GM19452 (cell line): Measurements from ENCODE around the gene CACNA1I.

Source experiments
- ATAC-seq: cut with Tn5 transposase; IDR thresholded peaks from one replicate; pipeline ENCODE4 v1.9.1; 2021; ENCODE audit not compliant: unreplicated experiment

CACNA1I gene

DNA sequence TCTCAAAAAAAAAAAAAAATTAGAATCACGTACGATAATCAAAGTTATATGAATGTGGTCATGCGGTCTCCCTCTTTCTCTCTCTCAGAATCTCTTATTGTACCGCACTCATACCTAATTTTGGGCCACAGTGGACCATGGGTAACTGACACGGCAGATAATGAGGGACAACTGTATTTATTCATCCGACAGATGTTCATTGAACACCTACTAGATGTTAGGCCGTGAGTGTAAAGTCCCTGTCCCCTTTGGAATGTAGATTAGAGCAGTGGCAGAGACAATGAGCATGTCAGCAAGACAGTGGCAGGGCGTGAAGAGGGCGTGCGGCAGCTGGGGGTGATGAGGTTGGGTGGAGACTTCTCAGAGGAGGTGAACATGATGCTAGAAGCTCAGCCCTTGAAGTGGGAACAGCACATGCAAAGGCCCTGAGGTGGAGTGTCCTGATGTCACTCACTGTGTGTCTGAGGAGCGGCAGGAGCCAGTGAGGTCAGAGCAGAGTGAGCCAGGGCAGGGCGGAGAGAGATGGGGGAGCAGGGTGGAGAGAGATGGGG is 25.1 kb downstream of the CACNA1I start:
- no peak for ATAC-seq

DNA sequence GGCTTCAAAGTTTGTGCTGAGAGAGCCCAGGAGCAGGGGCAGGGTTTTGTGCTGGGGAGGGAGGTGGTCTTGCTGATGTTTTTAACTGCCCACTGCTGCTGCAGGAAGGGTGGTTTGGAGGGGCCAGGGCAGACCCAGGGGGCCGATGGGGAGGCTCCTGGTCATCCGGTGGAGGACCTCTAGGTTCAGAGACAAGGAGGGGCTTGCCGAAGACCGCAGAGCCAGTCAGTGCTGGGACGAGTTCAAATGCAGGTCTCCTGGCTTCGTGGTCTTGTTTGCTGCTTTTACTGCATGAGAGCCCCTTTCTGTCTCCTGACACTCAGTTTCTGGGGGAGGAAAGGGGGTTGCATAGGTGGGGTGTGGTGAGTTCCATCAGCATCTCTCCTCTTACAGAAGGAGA is 26.0 kb downstream of the CACNA1I start:
- ATAC-seq = no peak

DNA sequence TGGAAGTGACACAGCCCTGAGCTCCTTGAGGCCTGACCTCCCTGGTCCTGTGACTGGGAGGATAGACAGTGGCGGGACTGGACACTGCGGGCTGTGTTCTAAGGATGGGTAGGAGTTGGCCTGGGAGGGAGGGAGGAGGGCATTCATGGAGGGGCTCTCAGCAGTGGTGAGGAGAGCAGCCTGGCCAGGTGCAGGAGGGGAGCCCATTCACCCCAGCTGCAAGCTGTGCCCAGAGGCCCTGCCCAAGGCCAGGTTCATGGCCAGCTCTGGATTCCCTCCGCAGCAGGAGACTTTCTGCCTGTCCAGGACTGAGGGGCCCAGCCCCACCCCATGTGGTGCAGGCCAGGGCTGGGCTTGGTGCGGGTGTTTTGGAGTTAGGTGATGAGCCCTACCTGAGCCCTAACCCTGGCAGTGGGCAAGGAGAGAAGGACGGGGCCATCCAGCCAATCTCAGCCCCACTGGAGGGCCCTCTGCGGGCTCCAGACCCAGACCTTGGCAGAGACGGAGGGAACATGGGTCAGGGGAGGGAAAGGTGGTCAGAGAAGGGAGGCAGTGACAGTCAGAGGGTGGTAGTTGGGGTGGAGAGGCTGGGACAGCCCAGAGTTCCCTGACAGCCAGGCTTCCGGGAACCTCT is 26.8 kb downstream of the CACNA1I start:
- no peak for ATAC-seq

DNA sequence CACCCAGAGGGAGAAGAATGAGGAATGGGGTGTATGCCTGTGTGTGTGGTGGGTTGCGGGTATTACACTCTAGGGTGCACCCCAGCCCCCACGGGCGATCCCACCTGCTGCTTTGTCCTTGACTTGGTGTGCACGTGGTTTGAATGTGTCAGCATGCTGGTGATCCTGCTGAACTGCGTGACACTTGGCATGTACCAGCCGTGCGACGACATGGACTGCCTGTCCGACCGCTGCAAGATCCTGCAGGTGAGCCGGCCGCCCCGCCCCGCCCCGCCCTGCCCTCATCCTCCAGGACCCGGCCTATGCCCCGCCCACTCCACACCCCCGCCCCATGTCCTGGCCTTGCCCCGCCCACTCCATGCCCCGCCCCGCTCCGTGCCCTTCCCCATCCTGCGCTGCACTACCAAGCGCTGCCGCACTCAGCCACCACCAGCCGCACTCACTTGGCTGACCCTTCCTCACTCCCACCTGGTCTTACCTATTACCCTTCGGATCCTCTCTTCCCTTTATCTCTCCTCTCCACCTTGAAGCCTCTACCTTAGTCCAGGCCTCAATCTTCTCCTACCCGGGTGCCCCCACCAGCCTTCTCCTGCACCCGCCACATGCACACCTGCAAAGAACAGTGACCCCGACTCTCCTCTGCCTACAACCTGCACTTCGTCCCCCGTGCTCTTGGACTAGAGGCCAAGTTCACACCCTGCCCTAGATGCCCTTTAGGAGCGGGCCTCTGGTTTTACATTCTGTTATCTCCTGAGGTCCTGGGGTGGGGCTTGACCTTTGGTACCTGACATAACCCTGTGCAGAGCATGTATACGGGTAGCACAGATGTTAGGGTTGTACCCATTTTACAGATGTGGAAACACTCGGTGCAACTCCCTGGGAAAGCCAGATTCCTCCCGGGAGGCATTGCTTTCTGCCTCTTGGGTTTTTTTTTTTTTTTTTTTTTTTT is 27.7 kb downstream of the CACNA1I start:
- no peak for ATAC-seq

DNA sequence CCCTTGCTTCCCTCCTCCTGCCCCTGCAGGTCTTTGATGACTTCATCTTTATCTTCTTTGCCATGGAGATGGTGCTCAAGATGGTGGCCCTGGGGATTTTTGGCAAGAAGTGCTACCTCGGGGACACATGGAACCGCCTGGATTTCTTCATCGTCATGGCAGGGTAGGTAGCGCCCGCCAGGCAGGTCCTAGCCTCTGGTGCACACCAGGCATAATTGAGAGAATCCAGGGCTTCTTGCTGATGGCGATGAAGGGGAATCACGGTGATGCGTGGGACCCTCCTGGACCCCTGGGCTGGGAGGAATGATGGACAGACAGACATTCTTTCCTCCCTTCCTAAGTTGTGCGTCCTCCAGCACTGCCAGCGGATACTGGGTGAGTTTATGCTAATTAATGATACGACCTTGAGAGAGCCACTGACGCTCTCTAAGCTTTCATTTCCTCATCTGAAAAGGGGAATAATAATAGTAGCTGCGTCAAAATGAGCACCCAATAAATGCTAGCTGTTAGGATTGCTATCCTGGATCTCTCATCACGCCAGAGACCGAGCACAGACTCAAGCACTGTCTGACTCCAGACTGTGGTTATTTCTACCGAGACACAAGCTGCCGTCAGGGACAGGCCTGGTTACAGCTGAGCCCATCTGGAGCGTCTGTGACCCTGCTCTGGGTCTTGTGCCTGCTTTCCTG is 30.1 kb downstream of the CACNA1I start:
- no peak for ATAC-seq

DNA sequence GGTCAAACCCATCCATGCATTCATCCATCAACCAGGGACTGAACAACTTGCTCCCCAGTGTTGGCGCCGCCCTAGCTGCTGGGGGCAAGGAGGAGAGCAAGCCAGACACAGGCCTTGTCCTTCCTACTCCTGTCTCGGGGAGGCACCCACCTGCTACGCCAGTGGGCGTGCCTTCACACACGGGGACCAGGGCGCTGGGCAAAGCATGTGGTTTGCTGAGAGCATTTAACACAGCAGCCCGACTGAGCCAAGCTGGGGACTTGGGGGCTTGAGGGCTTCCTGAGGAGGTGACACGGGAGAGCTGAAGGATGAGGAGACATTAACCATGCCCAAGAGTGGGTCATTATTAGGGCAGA is 30.6 kb downstream of the CACNA1I start:
- no peak for ATAC-seq

DNA sequence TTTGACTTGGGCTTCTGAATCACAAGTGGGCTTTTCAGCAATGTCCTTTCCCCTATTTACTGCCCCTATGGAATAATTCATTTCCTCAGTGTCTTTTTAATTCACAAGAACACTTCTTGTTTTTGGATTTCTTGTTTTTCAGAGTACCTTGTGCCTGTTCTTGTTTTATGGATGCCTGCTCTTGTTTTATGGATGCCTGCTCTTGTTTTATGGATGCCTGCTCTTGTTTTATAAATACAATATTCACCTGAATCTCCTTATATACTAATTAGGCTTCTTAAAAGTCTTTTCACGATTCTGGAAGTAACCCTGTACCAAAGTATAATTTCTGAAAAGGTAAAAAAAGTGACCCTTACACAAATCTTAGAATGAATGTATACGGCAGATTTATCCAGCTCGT is 32.8 kb downstream of the CACNA1I start:
- ATAC-seq = no peak

DNA sequence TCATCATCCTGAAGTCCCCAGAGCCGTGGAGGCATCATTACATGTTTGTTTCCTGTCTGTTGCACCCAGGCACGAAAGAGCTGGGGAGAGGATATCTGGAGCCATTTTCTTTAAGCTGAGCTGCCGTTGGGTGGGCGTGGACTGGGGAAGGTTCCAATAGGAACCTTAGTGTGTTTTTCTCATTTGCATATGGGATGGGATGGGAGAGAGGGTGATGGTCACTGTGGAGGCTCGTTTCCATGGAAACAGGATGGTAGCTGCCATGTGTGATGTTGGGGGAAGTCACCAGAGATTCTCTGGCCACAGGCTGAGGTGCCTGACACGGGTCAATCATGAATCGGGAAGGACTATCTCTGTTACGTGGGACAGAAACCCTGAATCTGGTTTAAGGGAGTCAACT is 39.7 kb downstream of the CACNA1I start:
- ATAC-seq = no peak

DNA sequence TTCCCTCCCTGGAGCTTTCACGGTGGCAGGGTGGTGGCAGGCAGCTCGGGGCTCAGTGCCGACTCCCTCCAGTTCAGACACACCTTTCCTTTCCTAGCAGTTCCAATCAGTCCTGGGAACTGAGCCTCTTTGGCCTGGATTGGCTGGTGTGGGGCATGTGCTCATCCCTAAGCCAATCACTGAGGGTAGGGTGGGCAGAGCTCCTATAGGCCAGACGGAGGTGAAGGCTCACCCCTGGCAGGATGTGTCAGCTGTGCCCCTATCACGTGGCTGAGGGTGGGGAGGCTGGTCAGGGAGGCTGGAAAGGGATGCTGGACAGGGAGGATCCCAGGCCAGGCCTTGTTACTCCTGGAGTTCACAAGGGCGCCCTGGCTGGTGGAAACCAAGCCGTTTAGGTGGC is 40.2 kb downstream of the CACNA1I start:
- ATAC-seq = no peak

DNA sequence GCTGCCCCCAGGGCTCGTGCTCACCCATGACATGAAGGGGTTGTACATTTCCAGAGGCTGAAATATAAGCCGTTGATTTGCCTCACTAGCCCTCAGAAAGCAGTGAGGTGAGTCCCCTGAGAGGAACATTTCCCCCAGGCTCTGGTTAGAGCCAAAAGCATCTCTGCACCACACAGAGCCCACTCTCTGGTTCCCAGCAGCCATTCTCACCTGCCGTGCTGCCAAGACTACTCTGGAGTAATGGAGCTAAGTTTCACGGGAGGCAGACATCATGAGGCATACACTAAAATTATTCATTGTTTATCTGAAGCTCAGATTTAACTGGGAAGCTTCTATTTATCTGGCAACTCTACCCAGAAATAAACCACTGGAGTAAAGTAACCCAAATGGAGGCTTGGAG is 40.8 kb downstream of the CACNA1I start:
- no peak for ATAC-seq

DNA sequence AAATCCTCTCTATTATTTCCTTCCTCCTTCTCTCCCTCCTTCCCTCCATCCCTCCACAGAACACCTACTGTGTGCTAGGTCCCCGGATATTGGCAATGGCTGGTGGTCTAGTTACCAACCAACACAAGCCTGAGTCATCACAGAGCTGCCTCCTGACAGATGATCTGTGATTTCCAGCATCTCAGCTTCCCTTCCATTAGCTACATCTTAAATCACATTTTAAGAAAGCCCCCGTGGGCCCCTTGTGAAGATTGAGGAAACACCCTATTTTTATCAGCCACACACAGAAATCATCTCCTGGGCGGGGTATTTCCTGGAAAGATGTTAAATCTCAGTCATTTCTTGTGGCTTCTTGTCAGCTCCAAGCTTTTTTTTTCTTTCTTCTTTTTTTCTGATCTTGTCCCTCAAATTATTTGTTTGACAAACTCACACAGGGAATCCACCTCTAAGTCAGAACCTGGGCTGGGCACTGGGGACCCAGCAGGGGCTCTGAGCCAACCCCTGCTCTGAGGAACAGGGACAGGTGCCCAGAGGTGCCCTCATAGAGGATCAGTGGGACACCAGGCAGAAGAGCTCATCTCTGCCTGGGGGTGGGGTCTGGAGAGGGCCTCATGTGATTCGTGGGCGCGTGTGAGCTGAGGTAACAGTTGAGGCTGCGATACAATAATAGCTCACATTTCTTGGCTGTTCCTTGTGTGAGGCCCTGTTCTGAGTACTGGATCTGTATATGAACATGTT is 42.4 kb downstream of the CACNA1I start:
- no peak for ATAC-seq

DNA sequence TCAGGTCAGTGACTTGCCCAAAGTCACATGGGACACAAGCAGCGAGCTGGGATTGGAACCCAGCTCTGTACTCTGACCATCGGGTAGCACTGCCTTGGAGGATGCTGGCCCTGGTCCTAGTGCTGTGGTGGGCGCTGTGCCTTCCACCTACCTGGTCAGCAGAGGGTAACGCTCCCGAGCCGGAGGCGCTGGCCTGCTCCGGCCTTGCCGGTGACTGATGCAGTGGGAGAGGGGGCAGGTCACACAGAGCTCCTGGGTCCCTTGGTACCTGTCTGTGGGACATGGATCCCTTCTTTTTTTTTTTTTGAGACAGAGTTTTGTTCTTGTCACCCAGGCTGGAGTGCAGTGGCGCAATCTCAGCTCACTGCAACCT is 43.0 kb downstream of the CACNA1I start:
- ATAC-seq = no peak

DNA sequence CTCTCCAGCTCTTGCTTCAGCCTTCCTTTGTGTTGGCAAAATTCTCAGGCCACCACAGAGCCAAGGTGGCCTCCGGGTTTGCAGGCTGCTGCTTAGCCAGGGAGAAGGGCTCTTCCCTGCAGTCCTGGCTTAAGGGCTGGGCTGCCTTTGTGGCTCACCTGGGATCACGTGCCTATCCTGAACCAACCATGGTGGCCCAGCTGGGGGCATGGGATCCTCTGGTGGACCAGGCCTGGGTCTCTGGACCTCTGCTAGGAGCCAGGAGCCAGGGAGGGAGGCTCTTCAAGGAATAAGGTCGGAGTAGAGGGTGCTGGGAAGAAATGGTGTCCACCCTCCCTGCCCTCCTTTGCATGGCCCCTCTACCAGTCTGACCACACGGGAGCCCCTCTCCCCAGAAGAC is 43.9 kb downstream of the CACNA1I start:
- ATAC-seq = no peak

DNA sequence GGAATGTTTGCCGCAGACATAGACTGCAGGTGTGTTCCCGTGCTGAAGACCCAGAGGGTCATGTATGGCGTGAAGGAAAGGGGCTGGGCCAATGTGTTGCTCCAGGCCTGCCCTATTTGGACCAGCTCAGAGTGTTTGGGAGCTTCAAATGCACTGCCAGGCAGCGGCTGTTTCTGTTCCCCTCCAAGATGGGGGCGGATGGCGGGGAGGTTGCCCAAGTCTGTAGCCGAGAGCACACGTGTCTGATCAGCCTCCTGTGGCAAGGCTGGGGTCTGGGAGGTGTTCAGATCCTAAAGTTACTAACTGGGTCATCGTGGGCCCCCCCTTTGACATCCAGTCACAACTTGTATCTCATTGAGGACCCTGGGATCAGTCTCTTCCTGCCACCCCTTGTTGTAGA is 45.5 kb downstream of the CACNA1I start:
- no peak for ATAC-seq

DNA sequence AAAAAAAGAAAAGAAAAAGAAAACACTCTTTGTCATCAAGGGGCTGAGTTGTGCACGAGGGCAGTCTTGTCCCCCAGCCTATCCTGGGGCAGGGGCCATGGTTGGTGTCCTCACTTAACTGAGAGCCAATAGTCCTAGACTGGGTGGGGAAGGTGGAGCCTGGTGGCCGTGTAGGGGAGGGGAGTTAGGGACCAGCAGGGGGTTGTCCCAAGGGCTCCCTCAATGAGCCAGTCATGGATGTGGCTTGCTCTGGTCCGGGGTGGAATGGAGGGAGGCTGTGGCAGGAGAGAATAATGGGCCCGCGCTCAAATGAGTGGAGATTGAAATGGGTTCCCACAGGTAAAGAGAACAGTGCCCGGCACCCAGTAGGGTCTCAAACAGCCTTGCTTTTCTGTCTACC is 46.2 kb downstream of the CACNA1I start:
- ATAC-seq = no peak

DNA sequence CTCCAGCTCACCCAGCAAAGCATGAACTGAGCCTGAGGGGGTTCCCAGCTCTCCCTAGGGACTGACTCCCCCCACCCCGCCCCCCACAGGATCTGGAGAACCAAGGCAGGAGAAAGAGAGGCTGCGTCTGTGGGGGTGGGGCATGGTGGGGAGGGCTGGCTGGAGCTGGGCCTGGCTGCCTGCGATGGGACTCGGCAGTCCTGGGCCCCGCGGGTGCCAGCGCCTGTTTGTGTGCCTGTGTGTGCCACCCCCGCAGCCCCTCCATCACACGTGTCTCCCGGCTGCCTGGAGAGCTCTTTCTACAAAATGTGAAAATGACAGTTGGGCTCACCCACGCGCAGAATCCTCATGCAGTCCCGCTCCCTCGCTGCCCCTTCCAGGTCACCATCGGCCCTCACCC is 46.8 kb downstream of the CACNA1I start:
- ATAC-seq = no peak

DNA sequence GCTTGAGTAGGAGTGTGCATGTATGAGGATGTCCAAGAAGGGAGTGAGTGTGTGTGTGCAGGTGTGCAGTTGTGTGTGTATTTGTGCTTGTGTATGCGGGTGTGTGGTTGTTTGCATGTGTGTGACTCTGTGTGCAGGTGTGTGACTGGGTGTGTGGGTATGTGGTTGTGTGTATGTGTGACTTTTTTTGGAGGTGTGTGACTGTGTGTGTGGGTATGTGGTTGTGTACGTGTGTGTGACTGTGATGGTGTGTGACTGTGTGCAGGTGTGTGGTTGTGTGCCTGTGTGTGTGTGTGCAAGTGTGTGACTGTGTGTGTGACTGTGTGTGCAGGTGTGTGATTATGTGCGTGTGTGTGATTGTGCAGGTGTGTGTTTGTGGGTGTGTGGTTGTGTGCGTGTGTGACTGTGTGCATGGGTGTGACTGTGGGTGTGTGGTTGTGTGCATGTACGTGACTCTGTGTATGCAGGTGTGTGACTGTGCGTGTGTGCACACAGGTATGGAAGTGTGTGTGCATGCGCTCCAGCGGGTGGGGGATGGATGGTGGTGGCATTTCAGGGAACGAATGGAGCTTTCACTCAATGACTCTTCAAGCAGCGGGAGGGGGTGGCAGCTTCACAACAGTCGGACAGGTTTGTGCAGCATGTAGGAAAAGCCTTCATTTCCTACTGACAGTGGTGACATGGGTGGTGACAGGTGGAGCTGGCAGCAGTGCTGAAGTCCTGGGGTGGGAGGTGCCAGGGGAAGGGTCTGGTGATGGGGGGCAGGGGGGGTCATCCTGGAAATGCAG is 47.6 kb downstream of the CACNA1I start:
- ATAC-seq = no peak

DNA sequence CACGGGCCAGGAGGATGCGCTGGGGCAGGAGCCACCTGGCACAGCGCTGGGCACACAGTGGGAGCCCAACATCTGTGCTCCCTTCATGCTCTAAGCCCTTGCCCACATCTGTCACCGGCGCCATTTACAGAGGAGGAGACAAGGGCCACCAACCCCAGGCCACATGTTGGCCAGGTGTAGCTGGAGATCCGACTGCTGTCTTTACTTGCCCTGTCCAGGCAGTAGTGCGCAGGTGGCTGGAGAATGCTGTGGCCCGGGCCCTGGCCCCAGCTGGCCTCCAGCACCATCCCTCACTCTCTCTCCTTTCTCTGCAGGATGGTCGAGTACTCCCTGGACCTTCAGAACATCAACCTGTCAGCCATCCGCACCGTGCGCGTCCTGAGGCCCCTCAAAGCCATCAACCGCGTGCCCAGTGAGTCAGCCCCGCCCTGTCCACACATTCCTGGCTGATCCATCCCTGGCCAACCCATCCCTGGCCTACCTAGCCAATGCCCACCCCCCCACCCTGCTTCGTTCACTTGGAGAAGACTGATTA is 48.5 kb downstream of the CACNA1I start:
- ATAC-seq = no peak

DNA sequence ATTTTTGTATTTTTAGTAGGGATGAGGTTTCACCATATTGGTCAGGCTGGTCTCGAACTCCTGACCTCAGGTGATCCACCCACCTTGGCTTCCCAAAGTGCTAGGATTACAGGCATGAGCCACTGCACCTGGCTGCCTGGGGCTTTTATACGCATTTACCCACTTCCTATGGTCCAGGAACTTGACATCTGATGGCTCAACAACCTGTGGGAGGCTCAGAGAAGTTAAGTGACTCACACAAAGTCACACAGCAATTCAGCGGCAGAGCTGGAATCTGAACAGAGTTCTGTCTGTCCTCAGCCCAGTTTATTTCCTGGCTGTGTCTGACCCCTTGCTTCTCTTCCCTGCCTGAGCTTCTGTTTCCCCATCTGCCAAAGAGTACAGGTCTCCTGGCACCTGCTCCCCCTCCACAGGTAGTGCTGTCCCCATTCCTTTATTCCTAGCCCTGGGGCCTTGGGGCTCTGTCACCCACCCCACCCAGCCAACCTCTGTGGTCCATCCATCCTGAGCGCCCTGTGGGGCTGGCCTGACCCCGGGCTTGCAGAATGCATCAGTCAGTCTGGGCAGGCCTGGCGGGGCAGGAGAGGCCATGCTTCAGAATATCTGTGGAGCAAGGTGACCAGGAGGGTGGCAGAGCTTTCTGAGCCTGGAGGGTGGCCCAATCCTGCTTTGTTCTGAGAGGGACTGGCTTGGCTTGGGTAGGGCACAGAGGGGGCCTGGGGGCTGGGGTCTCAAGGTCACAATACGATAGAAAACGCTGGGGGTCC is 50.6 kb downstream of the CACNA1I start:
- ATAC-seq = no peak
